Upper lobe of right lung (tissue), 1 donor: Measurements from ENCODE around the gene SH3RF2. TPM values are rescaled to one million over a fixed set of nuclear protein-coding genes. Genes with fewer than 3 reads are reported as not detected.

Source experiments
- ATAC-seq: fragments of 200-7000 bp; cut with Tn5 transposase; one replicate; pipeline ENCODE4 v1.9.1; 2020; ENCODE audit warnings: mild to moderate bottlenecking, moderate library complexity
- DNase-seq: peaks from one replicate; pipeline ENCODE4 v3.0.0-alpha.2; 2020
- H3K27ac ChIP-seq: fragments of 200-600 bp; one replicate; pipeline ENCODE4 v1.8.0; 2022
- H3K27me3 ChIP-seq: fragments of 200-600 bp; one replicate; pipeline ENCODE4 v1.8.0; 2022; ENCODE audit warnings: mild to moderate bottlenecking
- H3K36me3 ChIP-seq: fragments of 200-600 bp; one replicate; pipeline ENCODE4 v1.8.0; 2022
- H3K4me1 ChIP-seq: fragments of 200-600 bp; one replicate; pipeline ENCODE4 v1.8.0; 2022
- H3K4me3 ChIP-seq: fragments of 200-600 bp; one replicate; pipeline ENCODE4 v1.8.0; 2022; ENCODE audit warnings: mild to moderate bottlenecking
- H3K9me3 ChIP-seq: fragments of 200-600 bp; one replicate; pipeline ENCODE4 v1.8.0; 2022
- CTCF ChIP-seq: fragments of 200-600 bp; IDR thresholded peaks from one replicate; pipeline ENCODE4 v1.8.0; 2022; ENCODE audit warnings: antibody characterized with exemption
- intact Hi-C: fragments of 100-400 bp; cut with DNase I; formaldehyde crosslinking; loops from one replicate; pipeline ENCODE4 v1.11.0; 2022
- total RNA-seq: library from RNA; stranded (reverse); fragmentation: NEBNext Ultra II Directional; extraction: Animal tissue kit (Norgen Biotek cat#: 25700); gene quantifications from one replicate; pipeline ENCODE4 v1.2.1, GENCODE V29; 2021
- donor health status: DM: no; HTN: yes; CAD: no; lungs with severe emphysema.

Gene SH3RF2
- total RNA-seq, 1 donor from 2014 or later: 12.4 TPM

- Histone ChIP-seq H3K27ac (no peak overlapping the region), H3K27me3 (no peaks in the 10 kb centered on the region), H3K4me3 (no peak overlapping the region), H3K36me3 (no peaks in the 10 kb centered on the region), H3K9me3 (no peaks in the 10 kb centered on the region), H3K4me1 (peaks cover 6% of the 10 kb centered on the region)
- ATAC-seq (no peak), DNase-seq (no peak)
- no peak for TF ChIP-seq CTCF
- intact Hi-C loops: no loop called here
Measured at GRCh38 chr5:145925803-145926202, 10.6 kb upstream of the SH3RF2 start.

GRCh38 chr5:145931718-145932117, 4.7 kb upstream of the SH3RF2 start:
- Histone ChIP-seq H3K4me1 (no peaks in the 10 kb centered on the region), H3K27me3 (peaks cover 4% of the 10 kb centered on the region), H3K36me3 (no peaks in the 10 kb centered on the region), H3K27ac (no peak overlapping the region), H3K9me3 (no peaks in the 10 kb centered on the region), H3K4me3 (no peak overlapping the region)
- ATAC-seq (no peak), DNase-seq (no peak)
- no peak for TF ChIP-seq CTCF
- intact Hi-C loops: no loop called here

GRCh38 chr5:145934276-145934675, 2.1 kb upstream of the SH3RF2 start:
- Histone ChIP-seq H3K4me3 (no peak overlapping the region), H3K27me3 (peaks cover 4% of the 10 kb centered on the region), H3K4me1 (peaks cover 4% of the 10 kb centered on the region), H3K9me3 (no peaks in the 10 kb centered on the region), H3K36me3 (no peaks in the 10 kb centered on the region), H3K27ac (no peak overlapping the region)
- DNase-seq: no peak
- intact Hi-C loops: no loop called here
- ATAC-seq: no peak
- TF ChIP-seq CTCF: no peak

- Histone ChIP-seq H3K36me3 (no peaks in the 10 kb centered on the region), H3K4me1 (peaks cover 9% of the 10 kb centered on the region), H3K27ac (peak overlapping the region; percentile 6), H3K4me3 (peak overlapping the region; percentile 45), H3K9me3 (no peaks in the 10 kb centered on the region), H3K27me3 (peaks cover 4% of the 10 kb centered on the region)
- no peak for TF ChIP-seq CTCF
- intact Hi-C loops: no loop called here
- DNase-seq (peak; percentile 58), ATAC-seq (peak; percentile 37)
Measured at GRCh38 chr5:145937432-145938250, 1.3 kb downstream of the SH3RF2 start.

GRCh38 chr5:145938776-145939539, 2.6 kb downstream of the SH3RF2 start:
- H3K27ac ChIP-seq: no peak overlapping the region
- peaks cover 9% of the 10 kb centered on the region for H3K4me1 ChIP-seq
- no peak overlapping the region for H3K4me3 ChIP-seq
- H3K27me3 ChIP-seq: peaks cover 4% of the 10 kb centered on the region
- TF ChIP-seq CTCF: no peak
- intact Hi-C loops: no loop called here
- DNase-seq: no peak
- no peaks in the 10 kb centered on the region for H3K9me3 ChIP-seq
- ATAC-seq: no peak
- H3K36me3 ChIP-seq: no peaks in the 10 kb centered on the region
